OCI-LY3 (cell line): ENCODE results near the gene SLC17A6.

Experiments
- EZH2phosphoT487 ChIP-seq: fragments of 200-600 bp; shearing (Covaris generic); IDR thresholded peaks from 2 replicates; pipeline ENCODE4 v1.6.1; 2018; ENCODE audit warnings: antibody characterized with exemption, mixed run types, low read depth
- TF ChIP-seq, protein P1 (sequence below): fragments of 200-600, 300-600 bp; sonication (generic); IDR thresholded peaks from 2 replicates; pipeline ENCODE4 v1.5.1; 2014; ENCODE audit warnings: antibody characterized with exemption, low read length, low read depth

DNA sequence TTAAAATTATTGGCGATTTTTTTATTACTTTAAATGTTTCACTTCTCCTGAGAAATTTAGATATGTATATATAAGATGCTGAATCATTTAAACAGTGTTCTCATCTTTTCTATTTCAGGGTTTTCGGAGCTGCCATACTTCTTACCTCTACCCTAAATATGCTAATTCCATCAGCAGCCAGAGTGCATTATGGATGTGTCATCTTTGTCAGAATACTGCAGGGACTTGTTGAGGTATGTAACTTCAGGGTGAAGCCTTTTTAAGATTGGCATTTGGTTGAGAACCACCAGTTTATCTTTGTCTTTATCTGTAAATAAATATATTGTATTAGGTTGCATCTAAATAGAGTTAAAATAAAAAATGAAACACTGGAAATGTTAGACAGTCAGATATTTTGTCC lies 21.1 kb downstream of the SLC17A6 start:
- TF ChIP-seq, protein P1, sequence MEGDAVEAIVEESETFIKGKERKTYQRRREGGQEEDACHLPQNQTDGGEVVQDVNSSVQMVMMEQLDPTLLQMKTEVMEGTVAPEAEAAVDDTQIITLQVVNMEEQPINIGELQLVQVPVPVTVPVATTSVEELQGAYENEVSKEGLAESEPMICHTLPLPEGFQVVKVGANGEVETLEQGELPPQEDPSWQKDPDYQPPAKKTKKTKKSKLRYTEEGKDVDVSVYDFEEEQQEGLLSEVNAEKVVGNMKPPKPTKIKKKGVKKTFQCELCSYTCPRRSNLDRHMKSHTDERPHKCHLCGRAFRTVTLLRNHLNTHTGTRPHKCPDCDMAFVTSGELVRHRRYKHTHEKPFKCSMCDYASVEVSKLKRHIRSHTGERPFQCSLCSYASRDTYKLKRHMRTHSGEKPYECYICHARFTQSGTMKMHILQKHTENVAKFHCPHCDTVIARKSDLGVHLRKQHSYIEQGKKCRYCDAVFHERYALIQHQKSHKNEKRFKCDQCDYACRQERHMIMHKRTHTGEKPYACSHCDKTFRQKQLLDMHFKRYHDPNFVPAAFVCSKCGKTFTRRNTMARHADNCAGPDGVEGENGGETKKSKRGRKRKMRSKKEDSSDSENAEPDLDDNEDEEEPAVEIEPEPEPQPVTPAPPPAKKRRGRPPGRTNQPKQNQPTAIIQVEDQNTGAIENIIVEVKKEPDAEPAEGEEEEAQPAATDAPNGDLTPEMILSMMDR, result no peak
- TF ChIP-seq EZH2phosphoT487, result no peak
